Suprapubic skin (tissue), 3 donors: ENCODE data around the gene APH1B.

ENCODE experiments used
- POLR2A ChIP-seq, 2 donors: fragments of 450-650 bp; IDR thresholded peaks; one replicate each; pipeline ENCODE4 v1.6.1; 2017; ENCODE audit warnings: antibody characterized with exemption in 2 of 2, mild to moderate bottlenecking in 2 of 2, moderate library complexity in 2 of 2
- TF ChIP-seq, protein P1 (sequence below), 2 donors: fragments of 200-600 bp in 1 of 2; fragments of 450-650 bp in 1 of 2; sonication (generic) in 1 of 2; IDR thresholded peaks; one replicate each; pipeline ENCODE4 v1.5.1; 2016 to 2019; ENCODE audit warnings: antibody characterized with exemption in 2 of 2, mild to moderate bottlenecking in 1 of 2, moderate library complexity in 1 of 2

DNA sequence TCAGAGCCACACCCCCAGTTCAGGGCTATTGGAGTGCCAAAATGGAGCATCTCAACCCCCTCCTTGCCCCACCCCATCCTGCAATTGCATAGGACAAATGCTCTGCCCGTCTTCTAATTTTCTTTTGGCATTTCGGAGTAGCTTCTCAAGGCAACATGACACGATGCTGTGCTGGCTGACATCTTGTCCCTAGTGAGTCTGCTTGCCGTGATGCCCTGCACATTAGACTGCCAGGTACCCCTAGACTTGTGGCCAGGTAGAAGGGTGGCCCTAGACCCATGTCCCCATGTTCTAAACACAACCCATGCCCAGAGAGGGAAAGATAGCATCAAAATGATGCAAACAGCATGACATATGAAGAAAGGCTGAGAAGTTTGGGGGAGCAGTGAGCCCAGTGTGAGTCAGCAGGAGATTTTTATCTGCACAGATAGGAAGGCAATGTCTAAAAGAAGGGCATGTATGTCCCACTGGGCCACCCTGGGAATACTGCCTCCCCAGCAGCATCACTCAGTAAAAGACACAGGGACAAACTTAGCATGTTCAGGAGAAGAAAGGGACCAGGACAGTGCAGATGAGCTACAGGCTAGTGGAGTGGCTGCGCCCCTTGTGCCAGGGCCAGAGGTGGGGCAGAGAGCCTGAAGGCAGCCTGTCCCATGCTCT, 67.5 kb downstream of the APH1B start:
- TF ChIP-seq, protein P1, sequence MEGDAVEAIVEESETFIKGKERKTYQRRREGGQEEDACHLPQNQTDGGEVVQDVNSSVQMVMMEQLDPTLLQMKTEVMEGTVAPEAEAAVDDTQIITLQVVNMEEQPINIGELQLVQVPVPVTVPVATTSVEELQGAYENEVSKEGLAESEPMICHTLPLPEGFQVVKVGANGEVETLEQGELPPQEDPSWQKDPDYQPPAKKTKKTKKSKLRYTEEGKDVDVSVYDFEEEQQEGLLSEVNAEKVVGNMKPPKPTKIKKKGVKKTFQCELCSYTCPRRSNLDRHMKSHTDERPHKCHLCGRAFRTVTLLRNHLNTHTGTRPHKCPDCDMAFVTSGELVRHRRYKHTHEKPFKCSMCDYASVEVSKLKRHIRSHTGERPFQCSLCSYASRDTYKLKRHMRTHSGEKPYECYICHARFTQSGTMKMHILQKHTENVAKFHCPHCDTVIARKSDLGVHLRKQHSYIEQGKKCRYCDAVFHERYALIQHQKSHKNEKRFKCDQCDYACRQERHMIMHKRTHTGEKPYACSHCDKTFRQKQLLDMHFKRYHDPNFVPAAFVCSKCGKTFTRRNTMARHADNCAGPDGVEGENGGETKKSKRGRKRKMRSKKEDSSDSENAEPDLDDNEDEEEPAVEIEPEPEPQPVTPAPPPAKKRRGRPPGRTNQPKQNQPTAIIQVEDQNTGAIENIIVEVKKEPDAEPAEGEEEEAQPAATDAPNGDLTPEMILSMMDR (IDR thresholded peaks at IDR 0.05): no peak
- no peak for TF ChIP-seq POLR2A (IDR thresholded peaks at IDR 0.05)
